ENCODE measurements around the gene PRKN.

- TF ChIP-seq ZFP3 (CRISPR knock-in tag; IDR thresholded peaks at IDR 0.05) (no peak), CSDC2 (CRISPR knock-in tag; IDR thresholded peaks at IDR 0.05) (no peak)
Measured at GRCh38 chr6:162442687-162443086, 284.9 kb downstream of the PRKN start.

Data from SK-N-SH treated with all-trans-retinoic acid at 6 μM for 48 hours (cell line).